Natural killer cell (primary cell): ENCODE results near the gene IL33. TPM values are rescaled to one million over a fixed set of nuclear protein-coding genes. Genes with fewer than 3 reads are reported as not detected.

Source experiments
- ATAC-seq, 3 donors: fragments of 150-1000 bp in 2 of 3; fragments of 200-7000 bp in 1 of 3; cut with Tn5 transposase; 1 replicate in 1 of 3; 2 replicates in 2 of 3; pipeline ENCODE4 v1.10.0; 2021; ENCODE audit warnings: mild to moderate bottlenecking in 2 of 3, moderate library complexity in 2 of 3
- DNase-seq, 2 donors: peaks; one replicate each; pipeline versions ENCODE4 v3.0.0 to v3.0.0-alpha.2; 2013 to 2021; ENCODE audit warnings: mixed read lengths in 1 of 2
- H3K27ac ChIP-seq: one replicate; pipeline ENCODE4 v1.5.1; 2013; ENCODE audit warnings: mild to moderate bottlenecking, low read length
- H3K27me3 ChIP-seq: one replicate; pipeline ENCODE4 v1.6.1; 2013; ENCODE audit warnings: low read length; ENCODE audit not compliant: control insufficient read depth, insufficient read depth
- H3K36me3 ChIP-seq: one replicate; pipeline ENCODE4 v1.6.1; 2013; ENCODE audit warnings: low read length; ENCODE audit not compliant: control insufficient read depth, insufficient read depth
- H3K4me1 ChIP-seq: one replicate; pipeline ENCODE4 v1.6.1; 2013; ENCODE audit warnings: low read length; ENCODE audit not compliant: control insufficient read depth, insufficient read depth
- H3K4me3 ChIP-seq: one replicate; pipeline ENCODE4 v1.5.1; 2013; ENCODE audit warnings: low read length
- H3K9me3 ChIP-seq: one replicate; pipeline ENCODE4 v1.6.1; 2013; ENCODE audit warnings: low read length; ENCODE audit not compliant: control insufficient read depth, insufficient read depth
- H3K27ac Mint-ChIP-seq, 2 donors: one replicate each; pipeline ENCODE4 v1.8.0; 2022; ENCODE audit warnings: mild to moderate bottlenecking in 2 of 2, mixed read lengths in 2 of 2, moderate library complexity in 1 of 2
- H3K27me3 Mint-ChIP-seq, 2 donors: one replicate each; pipeline ENCODE4 v1.8.0; 2022; ENCODE audit warnings: low read depth in 2 of 2, mixed read lengths in 2 of 2
- H3K36me3 Mint-ChIP-seq: one replicate; pipeline ENCODE4 v1.8.0; 2022; ENCODE audit warnings: mixed read lengths
- H3K4me1 Mint-ChIP-seq, 2 donors: one replicate each; pipeline ENCODE4 v1.8.0; 2022; ENCODE audit warnings: mixed read lengths in 2 of 2
- H3K4me3 Mint-ChIP-seq: one replicate; pipeline ENCODE4 v1.8.0; 2022; ENCODE audit warnings: mild to moderate bottlenecking, moderate library complexity, mixed read lengths
- H3K9me3 Mint-ChIP-seq, 2 donors: one replicate each; pipeline ENCODE4 v1.8.0; 2022; ENCODE audit warnings: mixed read lengths in 2 of 2
- CTCF ChIP-seq: fragments of 200-600 bp; IDR thresholded peaks from one replicate; pipeline ENCODE4 v1.8.0; 2022; ENCODE audit warnings: antibody characterized with exemption
- WGBS: methylation state at CpG from one replicate; pipeline ENCODE4 v1.1.7; 2013; ENCODE audit warnings: missing lambda C conversion rate; ENCODE audit not compliant: insufficient coverage; 5-methylcytosine and 5-hydroxymethylcytosine counted together
- intact Hi-C: fragments of 100-400 bp; cut with micrococcal nuclease; formaldehyde crosslinking; loops from one replicate; pipeline ENCODE4 v1.14.2; 2022
- total RNA-seq, 4 donors: library from RNA; stranded (reverse); fragments of 120-200 nt in 1 of 4; gene quantifications; one replicate each; pipeline versions ENCODE4 v1.2.3 to v1.2.4, GENCODE V29; 2013 to 2022

IL33 gene
- total RNA-seq, 3 donors from 2014 or later (not counting 1 experiment from before 2014, with no cell fraction given), result not detected

DNA sequence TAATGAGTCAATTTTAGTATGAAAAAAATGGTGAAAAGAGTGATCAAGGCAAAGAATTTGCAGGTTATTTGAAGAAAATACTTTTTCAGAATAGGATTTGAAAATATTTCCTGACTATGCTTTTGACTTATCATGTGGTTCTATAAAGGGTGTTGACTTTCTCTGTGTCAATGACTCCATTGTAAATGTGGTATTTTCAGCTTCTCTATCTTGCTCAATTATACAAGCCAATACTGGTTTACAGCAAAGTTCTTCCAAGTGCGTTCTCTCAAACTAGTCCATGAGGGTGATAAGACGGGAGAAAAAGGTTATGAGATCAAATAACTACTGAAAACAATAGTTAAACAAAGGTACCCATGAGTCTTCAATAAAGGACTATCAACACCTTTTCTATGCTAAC, 21.7 kb downstream of the IL33 start:
- no peaks in the 10 kb centered on the region for H3K36me3 Mint-ChIP-seq
- no CpG with 5 or more reads among the region's 2 CpGs for WGBS
- H3K36me3 ChIP-seq, result no peaks in the 10 kb centered on the region
- no peak overlapping the region for H3K4me3 ChIP-seq
- no peak for ATAC-seq
- H3K9me3 ChIP-seq, result no peaks in the 10 kb centered on the region
- no peak for TF ChIP-seq CTCF
- intact Hi-C loops, result no loop called here
- H3K27me3 Mint-ChIP-seq, result peaks cover 3 to 10% of the 10 kb centered on the region in 2 donors
- H3K9me3 Mint-ChIP-seq, result no peaks in the 10 kb centered on the region
- no peaks in the 10 kb centered on the region for H3K27me3 ChIP-seq
- H3K27ac ChIP-seq, result no peak overlapping the region
- no peaks in the 10 kb centered on the region for H3K4me1 ChIP-seq
- H3K27ac Mint-ChIP-seq, result no peak overlapping the region
- no peak for DNase-seq
- H3K4me3 Mint-ChIP-seq, result no peak overlapping the region
- H3K4me1 Mint-ChIP-seq, result no peaks in the 10 kb centered on the region

DNA sequence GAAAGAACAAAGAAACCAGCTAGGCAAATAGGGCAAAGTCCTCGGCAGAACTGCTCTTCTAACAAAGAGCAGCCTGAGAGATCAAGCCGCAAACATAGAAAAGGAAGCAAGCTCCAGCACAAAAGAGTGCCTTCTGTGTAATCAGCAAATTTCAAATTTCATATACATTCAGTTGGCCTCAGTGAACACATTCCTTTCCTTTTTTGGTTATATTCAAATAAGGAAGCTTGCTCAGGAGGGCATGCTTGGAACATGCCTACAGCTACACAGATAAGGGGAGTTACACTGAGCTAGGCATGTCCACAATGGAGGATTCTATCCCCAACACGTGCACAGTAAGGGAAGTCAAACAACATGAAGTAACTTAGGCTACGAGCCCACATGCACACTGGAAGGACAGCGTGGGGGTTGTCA, 23.4 kb downstream of the IL33 start:
- peaks cover 7 to 10% of the 10 kb centered on the region in 2 donors for H3K27me3 Mint-ChIP-seq
- TF ChIP-seq CTCF, result no peak

DNA sequence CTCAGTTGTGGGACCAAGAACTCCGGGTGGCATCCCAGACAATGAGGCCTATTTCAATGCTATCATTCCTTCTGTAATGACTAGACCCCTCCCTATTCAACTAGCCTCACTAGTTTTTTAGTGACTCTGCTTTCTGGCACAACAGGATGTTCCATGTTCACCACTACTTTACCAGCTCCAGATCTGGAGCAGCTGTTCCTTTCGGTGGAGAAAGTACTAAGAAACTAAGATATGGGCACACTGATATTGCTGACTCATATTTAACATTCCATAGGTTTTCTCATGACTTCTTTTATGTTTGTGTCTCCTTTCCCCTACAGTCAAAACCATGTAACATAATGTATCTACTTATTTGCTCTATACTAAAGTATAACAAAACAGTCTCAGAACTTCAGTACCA, 24.1 kb downstream of the IL33 start:
- no peak for DNase-seq
- no peaks in the 10 kb centered on the region for H3K4me1 ChIP-seq
- H3K36me3 Mint-ChIP-seq, result no peaks in the 10 kb centered on the region
- no peak overlapping the region for H3K27ac ChIP-seq
- peaks cover 7 to 10% of the 10 kb centered on the region in 2 donors for H3K27me3 Mint-ChIP-seq
- no peak overlapping the region for H3K27ac Mint-ChIP-seq
- 92% methylated on average over 2 of the region's 2 CpGs for WGBS
- H3K4me3 Mint-ChIP-seq, result no peak overlapping the region
- H3K36me3 ChIP-seq, result no peaks in the 10 kb centered on the region
- intact Hi-C loops, result no loop called here
- no peak overlapping the region for H3K4me3 ChIP-seq
- H3K4me1 Mint-ChIP-seq, result no peaks in the 10 kb centered on the region
- H3K9me3 Mint-ChIP-seq, result no peaks in the 10 kb centered on the region
- ATAC-seq, result no peak
- no peaks in the 10 kb centered on the region for H3K9me3 ChIP-seq
- no peaks in the 10 kb centered on the region for H3K27me3 ChIP-seq
- TF ChIP-seq CTCF, result no peak

More for the DNA sequence above, 23.4 kb downstream of the IL33 start:
- intact Hi-C loops, result no loop called here
- no peaks in the 10 kb centered on the region for H3K36me3 Mint-ChIP-seq
- no peak overlapping the region for H3K4me3 ChIP-seq
- no peaks in the 10 kb centered on the region for H3K27me3 ChIP-seq
- no peak for DNase-seq
- no peaks in the 10 kb centered on the region for H3K36me3 ChIP-seq
- no peak overlapping the region for H3K27ac Mint-ChIP-seq
- H3K4me1 ChIP-seq, result no peaks in the 10 kb centered on the region
- H3K27ac ChIP-seq, result no peak overlapping the region
- H3K4me1 Mint-ChIP-seq, result no peaks in the 10 kb centered on the region
- WGBS, result 86% methylated on average over 5 of the region's 5 CpGs
- H3K9me3 Mint-ChIP-seq, result no peaks in the 10 kb centered on the region
- H3K9me3 ChIP-seq, result no peaks in the 10 kb centered on the region
- no peak overlapping the region for H3K4me3 Mint-ChIP-seq
- no peak for ATAC-seq

- Mint-ChIP-seq H3K4me1 (no peaks in the 10 kb centered on the region), H3K27me3 (peaks cover 14 to 17% of the 10 kb centered on the region in 2 donors), H3K27ac (no peak overlapping the region), H3K9me3 (no peaks in the 10 kb centered on the region), H3K36me3 (no peaks in the 10 kb centered on the region), H3K4me3 (no peak overlapping the region)
- Histone ChIP-seq H3K27me3 (no peaks in the 10 kb centered on the region), H3K27ac (no peak overlapping the region), H3K4me1 (no peaks in the 10 kb centered on the region), H3K4me3 (no peak overlapping the region), H3K9me3 (no peaks in the 10 kb centered on the region), H3K36me3 (no peaks in the 10 kb centered on the region)
- ATAC-seq (no peak), DNase-seq (no peak)
- intact Hi-C loops, result no loop called here
- TF ChIP-seq CTCF, result no peak
Observed at GRCh38 chr9:6243746-6244145, 28.1 kb downstream of the IL33 start.
